Right hindlimb (tissue), 1 donor: ENCODE results near the gene CLEC18C.
"Not testable (repeated sequence)": the region's sequence is repeated elsewhere in the genome, so short reads cannot be mapped to it uniquely, and the experiment has no call there.

ENCODE experiments used
- DNase-seq: peaks from one replicate; pipeline ENCODE4 v3.0.0-alpha.2; 2018

Gene CLEC18C

GRCh38 chr16:70218586-70218985, 45.0 kb downstream of the CLEC18C start:
- DNase-seq, result not testable (repeated sequence)

- not testable (repeated sequence) for DNase-seq
Measured at GRCh38 chr16:70222574-70222973, 49.0 kb downstream of the CLEC18C start.

GRCh38 chr16:70223216-70223615, 49.6 kb downstream of the CLEC18C start:
- not testable (repeated sequence) for DNase-seq

GRCh38 chr16:70223971-70224513, 50.5 kb downstream of the CLEC18C start:
- not testable (repeated sequence) for DNase-seq

GRCh38 chr16:70224645-70225044, 51.1 kb downstream of the CLEC18C start:
- DNase-seq, result not testable (repeated sequence)

- DNase-seq, result not testable (repeated sequence)
Measured at GRCh38 chr16:70225430-70225829, 51.8 kb downstream of the CLEC18C start.

GRCh38 chr16:70226024-70226423, 52.4 kb downstream of the CLEC18C start:
- DNase-seq, result not testable (repeated sequence)

GRCh38 chr16:70231831-70232230, 58.2 kb downstream of the CLEC18C start:
- not testable (repeated sequence) for DNase-seq
